Mesendoderm (in vitro differentiated cells): ENCODE results near the gene CARD10. TPM values are rescaled to one million over a fixed set of nuclear protein-coding genes. Genes with fewer than 3 reads are reported as not detected.

Source experiments
- DNase-seq: peaks from one replicate; pipeline ENCODE4 v3.0.0; 2013
- H2AK5ac ChIP-seq: 2 replicates; pipeline ENCODE4 v1.6.1; 2013; ENCODE audit warnings: low read length, inconsistent platforms
- H2BK120ac ChIP-seq: 2 replicates; pipeline ENCODE4 v1.6.1; 2013; ENCODE audit warnings: low read depth, mild to moderate bottlenecking, low read length, moderate library complexity, mixed read lengths
- H2BK15ac ChIP-seq: replicated peaks from 2 replicates; pipeline ENCODE4 v1.6.1; 2013; ENCODE audit warnings: low read depth, mild to moderate bottlenecking, moderate library complexity
- H2BK5ac ChIP-seq: 2 replicates; pipeline ENCODE4 v1.6.1; 2013; ENCODE audit warnings: low read length, inconsistent platforms
- H3K18ac ChIP-seq: 2 replicates; pipeline ENCODE4 v1.6.1; 2013; ENCODE audit warnings: mild to moderate bottlenecking, low read length, mixed read lengths
- H3K23ac ChIP-seq: one replicate; pipeline ENCODE4 v1.6.1; 2013; ENCODE audit warnings: low read length
- H3K27ac ChIP-seq: 2 replicates; pipeline ENCODE4 v1.5.1; 2013; ENCODE audit warnings: low read depth, mild to moderate bottlenecking, inconsistent platforms, low read length, moderate library complexity
- H3K27me3 ChIP-seq: 2 replicates; pipeline ENCODE4 v1.6.1; 2013; ENCODE audit warnings: low read length, control low read depth, mild to moderate bottlenecking, inconsistent platforms; ENCODE audit not compliant: insufficient read depth, poor library complexity
- H3K36me3 ChIP-seq: 2 replicates; pipeline ENCODE4 v1.6.1; 2013; ENCODE audit warnings: low read length, inconsistent platforms; ENCODE audit not compliant: control insufficient read depth, insufficient read depth
- H3K4ac ChIP-seq: one replicate; pipeline ENCODE4 v1.6.1; 2013; ENCODE audit warnings: low read depth, mild to moderate bottlenecking, low read length, moderate library complexity
- H3K4me1 ChIP-seq: 2 replicates; pipeline ENCODE4 v1.6.1; 2013; ENCODE audit warnings: low read depth, low read length, inconsistent platforms; ENCODE audit not compliant: control insufficient read depth
- H3K4me2 ChIP-seq: 2 replicates; pipeline ENCODE4 v1.6.1; 2013; ENCODE audit warnings: low read length
- H3K4me3 ChIP-seq: 2 replicates; pipeline ENCODE4 v1.5.1; 2013; ENCODE audit warnings: mild to moderate bottlenecking, low read length
- H3K56ac ChIP-seq: one replicate; pipeline ENCODE4 v1.6.1; 2013; ENCODE audit warnings: low read length
- H3K79me1 ChIP-seq: 2 replicates; pipeline ENCODE4 v1.6.1; 2013; ENCODE audit warnings: low read length, inconsistent platforms
- H3K79me2 ChIP-seq: 2 replicates; pipeline ENCODE4 v1.6.1; 2013; ENCODE audit warnings: mild to moderate bottlenecking, low read length; ENCODE audit not compliant: control insufficient read depth, insufficient read depth
- H3K9ac ChIP-seq: 2 replicates; pipeline ENCODE4 v1.6.1; 2013; ENCODE audit warnings: low read length, inconsistent platforms
- H4K5ac ChIP-seq: one replicate; pipeline ENCODE4 v1.6.1; 2013; ENCODE audit warnings: low read length
- H4K8ac ChIP-seq: one replicate; pipeline ENCODE4 v1.6.1; 2013; ENCODE audit warnings: low read depth, mild to moderate bottlenecking, control low read depth, low read length, moderate library complexity
- WGBS: extraction: QIAGEN DNeasy Blood & Tissue Kit; methylation state at CpG from one replicate; pipeline ENCODE4 v1.1.7; 2013; ENCODE audit warnings: low lambda C conversion rate, missing lambda C conversion rate; ENCODE audit not compliant: insufficient coverage; ENCODE audit errors: extremely low coverage; 5-methylcytosine and 5-hydroxymethylcytosine counted together
- polyA plus RNA-seq, 2 experiments: library from polyadenylated mRNA; stranded (reverse); fragments of 200-250 nt; gene quantifications; one replicate each; pipeline ENCODE4 v1.2.3, GENCODE V29; 2013

CARD10 gene
- polyA plus RNA-seq (2013, experiment 1 of 2), result 5.6 TPM
- polyA plus RNA-seq (2013, experiment 2 of 2), result 5.8 TPM

- Histone ChIP-seq H3K36me3 (no peaks in the 10 kb centered on the region), H2BK15ac (no peak within 1 kb of the TSS), H3K4me3 (peak within 1 kb of the TSS; percentile 51), H3K56ac (peak within 1 kb of the TSS; percentile 95), H2BK120ac (no peak within 1 kb of the TSS), H3K4me2 (peak within 1 kb of the TSS; percentile 91), H3K18ac (peak within 1 kb of the TSS; percentile 63), H3K23ac (peak within 1 kb of the TSS; percentile 45), H2AK5ac (no peak within 1 kb of the TSS), H3K9ac (peak within 1 kb of the TSS; percentile 76), H4K8ac (no peak within 1 kb of the TSS), H3K27me3 (peaks cover 2% of the 10 kb centered on the region), H2BK5ac (no peak within 1 kb of the TSS), H3K79me2 (no peaks in the 10 kb centered on the region), H3K27ac (no peak within 1 kb of the TSS), H4K5ac (no peak within 1 kb of the TSS), H3K4ac (no peak within 1 kb of the TSS), H3K4me1 (no peaks in the 10 kb centered on the region), H3K79me1 (no peaks in the 10 kb centered on the region)
- no peak for DNase-seq
- WGBS, result no CpG with 5 or more reads among the region's 99 CpGs
Observed at GRCh38 chr22:37519268-37520195, at the start of gene CARD10. TSS of gene CARD10 (minus strand) at chr22:37519415. CDS start at chr22:37519200, 215 bp downstream.

- Histone ChIP-seq H2BK15ac (no peak overlapping the region), H4K5ac (no peak overlapping the region), H2BK120ac (no peak overlapping the region), H3K79me1 (peaks cover 16% of the 10 kb centered on the region), H3K23ac (peak overlapping the region; percentile 83), H2BK5ac (peak overlapping the region; percentile 97), H3K18ac (peak overlapping the region; percentile 20), H3K56ac (peak overlapping the region; percentile 82), H3K4ac (peak overlapping the region; percentile 58), H2AK5ac (peak overlapping the region; percentile 27), H3K4me2 (no peak overlapping the region), H3K27me3 (no peaks in the 10 kb centered on the region), H3K36me3 (peaks cover 13% of the 10 kb centered on the region), H3K79me2 (peaks cover 16% of the 10 kb centered on the region), H3K4me1 (peaks cover 30% of the 10 kb centered on the region), H3K4me3 (no peak overlapping the region), H4K8ac (no peak overlapping the region), H3K27ac (peak overlapping the region; percentile 92), H3K9ac (peak overlapping the region; percentile 67)
- WGBS, result no CpG with 5 or more reads among the region's 14 CpGs
- peak; percentile 46 for DNase-seq
Observed at GRCh38 chr22:37568448-37569008, 49.3 kb upstream of the CARD10 start.

GRCh38 chr22:37568012-37568411, 48.8 kb upstream of the CARD10 start:
- Histone ChIP-seq H3K4me2 (no peak overlapping the region), H3K4me1 (peaks cover 32% of the 10 kb centered on the region), H3K27ac (peak overlapping the region; percentile 92), H3K4me3 (no peak overlapping the region), H2BK5ac (peak overlapping the region; percentile 65), H3K56ac (peak overlapping the region; percentile 82), H4K5ac (no peak overlapping the region), H4K8ac (no peak overlapping the region), H2BK120ac (no peak overlapping the region), H2AK5ac (no peak overlapping the region), H3K79me2 (peaks cover 21% of the 10 kb centered on the region), H3K9ac (peak overlapping the region; percentile 40), H3K27me3 (no peaks in the 10 kb centered on the region), H3K36me3 (peaks cover 13% of the 10 kb centered on the region), H3K4ac (no peak overlapping the region), H3K79me1 (peaks cover 16% of the 10 kb centered on the region), H2BK15ac (no peak overlapping the region), H3K18ac (no peak overlapping the region), H3K23ac (peak overlapping the region; percentile 74)
- DNase-seq, result no peak
- no CpG with 5 or more reads among the region's 15 CpGs for WGBS

GRCh38 chr22:37566903-37567798, 47.9 kb upstream of the CARD10 start:
- H3K36me3 ChIP-seq, result peaks cover 13% of the 10 kb centered on the region
- H3K9ac ChIP-seq, result peak overlapping the region; percentile 40
- H3K56ac ChIP-seq, result peak overlapping the region; percentile 80
- H3K79me2 ChIP-seq, result peaks cover 29% of the 10 kb centered on the region
- H2BK15ac ChIP-seq, result no peak overlapping the region
- no peak overlapping the region for H2BK120ac ChIP-seq
- no peak overlapping the region for H3K4me3 ChIP-seq
- no peaks in the 10 kb centered on the region for H3K27me3 ChIP-seq
- H2BK5ac ChIP-seq, result peak overlapping the region; percentile 65
- no peak overlapping the region for H3K18ac ChIP-seq
- peaks cover 33% of the 10 kb centered on the region for H3K4me1 ChIP-seq
- no peak overlapping the region for H3K27ac ChIP-seq
- H3K4ac ChIP-seq, result no peak overlapping the region
- whole genome bisulfite sequencing, result no CpG with 5 or more reads among the region's 16 CpGs
- no peak overlapping the region for H4K5ac ChIP-seq
- peak; percentile 85 for DNase-seq
- H2AK5ac ChIP-seq, result peak overlapping the region; percentile 14
- no peak overlapping the region for H3K23ac ChIP-seq
- H3K79me1 ChIP-seq, result peaks cover 20% of the 10 kb centered on the region
- H4K8ac ChIP-seq, result no peak overlapping the region
- no peak overlapping the region for H3K4me2 ChIP-seq

- no peaks in the 10 kb centered on the region for H3K27me3 ChIP-seq
- H3K18ac ChIP-seq, result no peak overlapping the region
- peaks cover 35% of the 10 kb centered on the region for H3K79me2 ChIP-seq
- H3K4me2 ChIP-seq, result no peak overlapping the region
- no peak overlapping the region for H2BK120ac ChIP-seq
- H2BK5ac ChIP-seq, result no peak overlapping the region
- WGBS, result no CpG with 5 or more reads among the region's 28 CpGs
- H2AK5ac ChIP-seq, result no peak overlapping the region
- no peak overlapping the region for H2BK15ac ChIP-seq
- no peak overlapping the region for H3K27ac ChIP-seq
- H3K23ac ChIP-seq, result no peak overlapping the region
- peaks cover 23% of the 10 kb centered on the region for H3K79me1 ChIP-seq
- peaks cover 35% of the 10 kb centered on the region for H3K4me1 ChIP-seq
- H3K56ac ChIP-seq, result no peak overlapping the region
- DNase-seq, result no peak
- H3K4me3 ChIP-seq, result no peak overlapping the region
- H3K36me3 ChIP-seq, result peaks cover 13% of the 10 kb centered on the region
- no peak overlapping the region for H3K9ac ChIP-seq
- no peak overlapping the region for H4K5ac ChIP-seq
- H3K4ac ChIP-seq, result no peak overlapping the region
- H4K8ac ChIP-seq, result no peak overlapping the region
Observed at GRCh38 chr22:37566329-37566837, 47.2 kb upstream of the CARD10 start.
